OCI-LY7 (cell line): ENCODE measurements around the gene WWOX.

ENCODE experiments used
- EZH2phosphoT487 ChIP-seq: fragments of 200-600 bp; sonication (generic); IDR thresholded peaks from 2 replicates; pipeline ENCODE4 v1.6.1; 2018; ENCODE audit warnings: low read depth, borderline replicate concordance, mild to moderate bottlenecking, mixed run types, antibody characterized with exemption, low read length, moderate library complexity, mixed read lengths
- TF ChIP-seq, protein P1 (sequence below): fragments of 200-600 bp; sonication (generic); conservative IDR thresholded peaks from 2 replicates; pipeline ENCODE4 v1.5.1; 2014; ENCODE audit warnings: mild to moderate bottlenecking, antibody characterized with exemption, low read length, moderate library complexity, mixed read lengths

DNA sequence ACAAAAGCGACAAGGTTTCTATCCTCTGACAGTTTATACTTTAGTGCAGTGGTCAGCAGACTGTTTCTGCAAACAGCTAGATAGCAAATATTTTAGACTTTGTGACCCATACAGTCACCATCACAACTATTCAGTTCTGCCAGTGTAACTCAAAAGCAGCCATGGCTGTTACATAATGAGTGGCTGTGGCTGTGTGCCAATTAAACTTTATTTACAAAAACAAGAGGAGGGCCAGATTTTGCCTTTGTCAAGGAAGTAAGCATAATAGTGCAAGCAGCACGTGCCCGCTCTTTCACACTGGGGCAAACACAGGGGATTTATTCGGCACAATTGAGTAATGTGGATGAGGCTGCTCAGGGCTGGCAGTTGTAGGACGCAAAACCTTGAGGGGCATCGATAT is 949.6 kb downstream of the WWOX start:
- TF ChIP-seq, protein P1, sequence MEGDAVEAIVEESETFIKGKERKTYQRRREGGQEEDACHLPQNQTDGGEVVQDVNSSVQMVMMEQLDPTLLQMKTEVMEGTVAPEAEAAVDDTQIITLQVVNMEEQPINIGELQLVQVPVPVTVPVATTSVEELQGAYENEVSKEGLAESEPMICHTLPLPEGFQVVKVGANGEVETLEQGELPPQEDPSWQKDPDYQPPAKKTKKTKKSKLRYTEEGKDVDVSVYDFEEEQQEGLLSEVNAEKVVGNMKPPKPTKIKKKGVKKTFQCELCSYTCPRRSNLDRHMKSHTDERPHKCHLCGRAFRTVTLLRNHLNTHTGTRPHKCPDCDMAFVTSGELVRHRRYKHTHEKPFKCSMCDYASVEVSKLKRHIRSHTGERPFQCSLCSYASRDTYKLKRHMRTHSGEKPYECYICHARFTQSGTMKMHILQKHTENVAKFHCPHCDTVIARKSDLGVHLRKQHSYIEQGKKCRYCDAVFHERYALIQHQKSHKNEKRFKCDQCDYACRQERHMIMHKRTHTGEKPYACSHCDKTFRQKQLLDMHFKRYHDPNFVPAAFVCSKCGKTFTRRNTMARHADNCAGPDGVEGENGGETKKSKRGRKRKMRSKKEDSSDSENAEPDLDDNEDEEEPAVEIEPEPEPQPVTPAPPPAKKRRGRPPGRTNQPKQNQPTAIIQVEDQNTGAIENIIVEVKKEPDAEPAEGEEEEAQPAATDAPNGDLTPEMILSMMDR: no peak
- TF ChIP-seq EZH2phosphoT487: no peak
